Testis (tissue), 3 donors: ENCODE results near the gene TLX2. TPM values are rescaled to one million over a fixed set of nuclear protein-coding genes. Genes with fewer than 3 reads are reported as not detected.

Experiments
- DNase-seq: peaks from one replicate; pipeline ENCODE4 v3.0.0-alpha.2; 2019
- H3K27ac ChIP-seq, 2 donors: fragments of 200-600 bp; sonication (generic); one replicate each; pipeline ENCODE4 v1.5.1; 2019
- H3K27me3 ChIP-seq: fragments of 200-600 bp; sonication (generic); one replicate; pipeline ENCODE4 v1.5.1; 2019
- H3K36me3 ChIP-seq: fragments of 200-600 bp; sonication (generic); one replicate; pipeline ENCODE4 v1.5.1; 2017; ENCODE audit warnings: low read depth; ENCODE audit errors: missing control alignments
- H3K4me1 ChIP-seq: fragments of 200-600 bp; sonication (generic); one replicate; pipeline ENCODE4 v1.5.1; 2019
- H3K4me3 ChIP-seq, 2 donors: fragments of 200-600 bp; sonication (generic); one replicate each; pipeline ENCODE4 v1.5.1; 2017 to 2019
- H3K9me3 ChIP-seq: fragments of 200-600 bp; sonication (generic); one replicate; pipeline ENCODE4 v1.5.1; 2017
- POLR2A ChIP-seq: fragments of 450-650 bp; IDR thresholded peaks from one replicate; pipeline ENCODE4 v1.6.1; 2017; ENCODE audit warnings: antibody characterized with exemption, mild to moderate bottlenecking, moderate library complexity
- WGBS, 2 donors: methylation state at CpG; one replicate each; pipeline ENCODE4 v1.1.5; 2018; 5-methylcytosine and 5-hydroxymethylcytosine counted together
- intact Hi-C: fragments of 100-400 bp; cut with DNase I; formaldehyde crosslinking; loops from one replicate; pipeline ENCODE4 v1.15.1; 2023; ENCODE audit warnings: low total_unique reads
- polyA plus RNA-seq: library from polyadenylated mRNA; stranded (reverse); fragments of 350-450 nt; fragmentation: Illumina TruSeq; extraction: RNeasy Lipid Tissue Mini Kit (QIAGEN cat#74804); gene quantifications from one replicate; pipeline ENCODE4 v1.2.3, GENCODE V29; 2014; ENCODE audit warnings: low read depth, low replicate concordance; ENCODE audit not compliant: insufficient read depth
- total RNA-seq, 2 donors: library from RNA; depleted of rRNA; stranded (reverse); fragments of >200 nt; gene quantifications; one replicate each; pipeline ENCODE4 v1.2.3, GENCODE V29; 2016
- TF ChIP-seq, protein P1 (sequence below), 3 experiments: fragments of 450-650 bp in 2 of 3; fragments of 200-600 bp in 1 of 3; sonication (generic) in 1 of 3; IDR thresholded peaks; one replicate each; pipeline ENCODE4 v1.5.1; 2016 to 2019; ENCODE audit warnings: antibody characterized with exemption in 3 of 3, mild to moderate bottlenecking in 2 of 3, moderate library complexity in 1 of 3

Gene TLX2
- total and polyA plus RNA-seq, 3 donors from 2014 or later = 1.1 to 4.5 (median 1.3) TPM

DNA sequence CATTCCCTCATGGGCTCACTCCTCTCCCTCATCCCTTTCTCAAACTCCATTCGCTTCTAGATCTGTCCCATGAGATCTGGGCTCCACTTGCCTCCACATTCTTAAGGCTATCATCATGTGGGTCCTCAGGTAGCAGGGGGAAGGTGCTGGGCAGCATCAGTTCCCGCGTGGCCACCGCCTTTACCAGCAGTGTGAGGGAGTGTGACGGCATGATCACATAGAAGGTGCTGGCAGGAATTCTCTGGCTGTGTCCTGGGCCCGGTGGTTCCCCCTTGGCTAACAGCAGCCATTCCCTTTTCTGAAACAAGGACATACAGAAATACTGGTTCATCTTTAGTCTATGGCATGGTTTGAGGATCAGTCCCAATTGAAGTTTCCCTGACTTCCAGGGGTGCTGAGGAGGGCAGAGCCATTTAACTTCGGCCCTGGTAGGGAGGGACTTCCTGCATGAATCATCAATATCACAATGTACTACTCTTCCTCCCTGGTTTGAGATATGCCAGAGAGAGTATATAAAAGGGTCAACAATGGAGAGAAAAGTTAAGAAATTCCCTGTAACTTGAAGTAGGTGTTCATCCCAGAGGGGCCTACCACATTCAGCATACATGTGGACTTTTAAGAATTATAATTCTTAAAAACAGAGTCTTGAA, 48.0 kb downstream of the TLX2 start:
- no peaks in the 10 kb centered on the region for H3K9me3 ChIP-seq
- no peaks in the 10 kb centered on the region for H3K36me3 ChIP-seq
- DNase-seq = no peak
- no peaks in the 10 kb centered on the region for H3K27me3 ChIP-seq
- H3K27ac ChIP-seq = no peak overlapping the region
- H3K4me1 ChIP-seq = peaks cover 4% of the 10 kb centered on the region
- no peak overlapping the region for H3K4me3 ChIP-seq
- no peak for TF ChIP-seq POLR2A
- TF ChIP-seq, protein P1, sequence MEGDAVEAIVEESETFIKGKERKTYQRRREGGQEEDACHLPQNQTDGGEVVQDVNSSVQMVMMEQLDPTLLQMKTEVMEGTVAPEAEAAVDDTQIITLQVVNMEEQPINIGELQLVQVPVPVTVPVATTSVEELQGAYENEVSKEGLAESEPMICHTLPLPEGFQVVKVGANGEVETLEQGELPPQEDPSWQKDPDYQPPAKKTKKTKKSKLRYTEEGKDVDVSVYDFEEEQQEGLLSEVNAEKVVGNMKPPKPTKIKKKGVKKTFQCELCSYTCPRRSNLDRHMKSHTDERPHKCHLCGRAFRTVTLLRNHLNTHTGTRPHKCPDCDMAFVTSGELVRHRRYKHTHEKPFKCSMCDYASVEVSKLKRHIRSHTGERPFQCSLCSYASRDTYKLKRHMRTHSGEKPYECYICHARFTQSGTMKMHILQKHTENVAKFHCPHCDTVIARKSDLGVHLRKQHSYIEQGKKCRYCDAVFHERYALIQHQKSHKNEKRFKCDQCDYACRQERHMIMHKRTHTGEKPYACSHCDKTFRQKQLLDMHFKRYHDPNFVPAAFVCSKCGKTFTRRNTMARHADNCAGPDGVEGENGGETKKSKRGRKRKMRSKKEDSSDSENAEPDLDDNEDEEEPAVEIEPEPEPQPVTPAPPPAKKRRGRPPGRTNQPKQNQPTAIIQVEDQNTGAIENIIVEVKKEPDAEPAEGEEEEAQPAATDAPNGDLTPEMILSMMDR (IDR thresholded peaks at IDR 0.05) = no peak
- WGBS, 2 donors = 81 to 84% methylated on average over 7 of the region's 7 CpGs
- intact Hi-C loops = no loop called here

DNA sequence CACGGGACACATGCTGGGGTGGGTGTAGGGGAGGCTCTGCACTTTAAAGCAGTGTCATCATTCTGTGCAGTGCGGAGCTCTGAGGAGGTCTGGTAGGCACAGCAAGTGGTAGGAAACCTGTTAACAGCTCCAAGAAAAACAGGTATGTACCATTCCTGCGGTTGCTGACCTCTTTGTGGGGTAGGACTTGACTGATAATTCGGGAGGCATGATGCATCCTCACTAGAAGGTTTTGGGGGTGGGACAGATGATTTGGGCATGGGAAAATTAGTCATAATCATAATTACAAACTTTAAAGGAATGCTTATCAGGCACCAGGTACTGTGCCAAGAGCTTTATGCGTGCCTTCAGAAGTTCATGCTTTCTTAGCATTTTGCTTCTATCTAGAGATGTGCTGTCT, 50.0 kb downstream of the TLX2 start:
- no peak for DNase-seq
- Histone ChIP-seq H3K27me3 (no peaks in the 10 kb centered on the region), H3K4me1 (peaks cover 4% of the 10 kb centered on the region), H3K36me3 (no peaks in the 10 kb centered on the region), H3K27ac (no peak overlapping the region), H3K4me3 (no peak overlapping the region), H3K9me3 (no peaks in the 10 kb centered on the region)
- 73 to 85% methylated on average over 5 of the region's 5 CpGs for WGBS, 2 donors
- intact Hi-C loops = no loop called here
- TF ChIP-seq, protein P1 (IDR thresholded peaks at IDR 0.05) = no peak
- no peak for TF ChIP-seq POLR2A

GRCh38 chr2:74566076-74566753, 52.0 kb downstream of the TLX2 start:
- no peak for DNase-seq
- TF ChIP-seq, protein P1 (IDR thresholded peaks at IDR 0.05) = no peak
- TF ChIP-seq POLR2A = no peak
- no peaks in the 10 kb centered on the region for H3K36me3 ChIP-seq
- H3K4me3 ChIP-seq = no peak overlapping the region
- no peaks in the 10 kb centered on the region for H3K9me3 ChIP-seq
- H3K27ac ChIP-seq = no peak overlapping the region
- H3K4me1 ChIP-seq = no peaks in the 10 kb centered on the region
- 77 to 80% methylated on average over 7 of the region's 7 CpGs for WGBS, 2 donors
- no peaks in the 10 kb centered on the region for H3K27me3 ChIP-seq
- intact Hi-C loops = no loop called here

DNA sequence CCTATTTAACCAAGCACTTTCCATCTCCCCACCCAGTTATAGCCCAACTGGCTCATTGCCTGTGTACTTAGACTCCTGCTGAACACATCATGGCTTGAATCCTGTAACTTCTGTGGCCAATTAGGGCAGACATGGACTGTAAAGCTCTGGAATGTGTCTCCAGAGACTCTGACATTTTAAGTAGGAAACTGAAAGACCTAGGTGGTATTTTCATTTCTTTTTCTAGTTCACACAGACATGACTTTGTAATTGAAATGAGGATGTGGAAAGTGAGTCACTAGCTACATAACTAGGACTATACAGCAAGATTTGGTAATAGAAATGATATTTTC, 52.5 kb downstream of the TLX2 start:
- no peak overlapping the region for H3K27ac ChIP-seq
- no peak for DNase-seq
- intact Hi-C loops = no loop called here

More for the DNA sequence above, 52.5 kb downstream of the TLX2 start:
- no peaks in the 10 kb centered on the region for H3K27me3 ChIP-seq
- TF ChIP-seq, protein P1 (IDR thresholded peaks at IDR 0.05) = no peak
- no peak for TF ChIP-seq POLR2A
- no peak overlapping the region for H3K4me3 ChIP-seq
- H3K36me3 ChIP-seq = no peaks in the 10 kb centered on the region
- H3K9me3 ChIP-seq = no peaks in the 10 kb centered on the region
- no peaks in the 10 kb centered on the region for H3K4me1 ChIP-seq

Other genes with a start within 250 kb of the TLX2 start
- gene SLC4A5, start 171.0 kb upstream of the TLX2 start, total RNA-seq = 100 to 1,000 TPM; 113 to 188 TPM
- 40.3 TPM for gene SLC4A5, start 171.0 kb upstream of the TLX2 start, polyA plus RNA-seq
- gene DCTN1, start 134.1 kb upstream of the TLX2 start, total RNA-seq = 100 to 1,000 TPM; 321 to 403 TPM
- 277 TPM for gene DCTN1, start 134.1 kb upstream of the TLX2 start, polyA plus RNA-seq
- 10 to 100 TPM; 10.4 to 15.7 TPM for gene C2orf81, start 92.8 kb upstream of the TLX2 start, total RNA-seq
- 23.1 TPM for gene C2orf81, start 92.8 kb upstream of the TLX2 start, polyA plus RNA-seq
- 10 to 100 TPM; 27.5 to 31.7 TPM for gene WDR54, start 92.7 kb upstream of the TLX2 start, total RNA-seq
- 90.6 TPM for gene WDR54, start 92.7 kb upstream of the TLX2 start, polyA plus RNA-seq
- 10 to 100 TPM; 11.1 to 12.8 TPM for gene RTKN, start 72.5 kb upstream of the TLX2 start, total RNA-seq
- gene RTKN, start 72.5 kb upstream of the TLX2 start, polyA plus RNA-seq = 8.8 TPM
- 10 to 100 TPM; 23.1 to 27.9 TPM for gene INO80B, start 59.4 kb upstream of the TLX2 start, total RNA-seq
- 59.3 TPM for gene INO80B, start 59.4 kb upstream of the TLX2 start, polyA plus RNA-seq
- gene WBP1, start 56.0 kb upstream of the TLX2 start, total RNA-seq = 10 to 100 TPM; 73.8 to 84.3 TPM
- gene WBP1, start 56.0 kb upstream of the TLX2 start, polyA plus RNA-seq = 80.8 TPM
- gene MOGS, start 49.1 kb upstream of the TLX2 start, total RNA-seq = 10 to 100 TPM; 44.8 to 45.7 TPM
- 41.3 TPM for gene MOGS, start 49.1 kb upstream of the TLX2 start, polyA plus RNA-seq
- 10 to 100 TPM; 23.6 to 46.0 TPM for gene MRPL53, start 41.8 kb upstream of the TLX2 start, total RNA-seq
- 64.8 TPM for gene MRPL53, start 41.8 kb upstream of the TLX2 start, polyA plus RNA-seq
- 10 to 100 TPM; 29.4 to 30.2 TPM for gene CCDC142, start 31.5 kb upstream of the TLX2 start, total RNA-seq
- gene CCDC142, start 31.5 kb upstream of the TLX2 start, polyA plus RNA-seq = 15.5 TPM
- gene TTC31, start 31.4 kb upstream of the TLX2 start, total RNA-seq = 10 to 100 TPM; 30.1 to 36.2 TPM
- gene TTC31, start 31.4 kb upstream of the TLX2 start, polyA plus RNA-seq = 19.6 TPM
- gene LBX2, start 14.8 kb upstream of the TLX2 start, total RNA-seq = 1 to 10 TPM in 1 of 2 donors, not detected in 1; 1.4 TPM
- 0.33 TPM for gene LBX2, start 14.8 kb upstream of the TLX2 start, polyA plus RNA-seq
- gene PCGF1, start 6.8 kb upstream of the TLX2 start, total RNA-seq = 10 to 100 TPM; 17.0 to 20.1 TPM
- gene PCGF1, start 6.8 kb upstream of the TLX2 start, polyA plus RNA-seq = 25.3 TPM
- under 1 TPM in 1 of 2 donors, not detected in 1; 0.43 TPM for gene DQX1, start 11.8 kb downstream of the TLX2 start, total RNA-seq
- 0.86 TPM for gene DQX1, start 11.8 kb downstream of the TLX2 start, polyA plus RNA-seq
- 100 to 1,000 TPM; 141 to 169 TPM for gene AUP1, start 15.3 kb downstream of the TLX2 start, total RNA-seq
- 107 TPM for gene AUP1, start 15.3 kb downstream of the TLX2 start, polyA plus RNA-seq
- 10 to 100 TPM; 36.5 to 46.8 TPM for gene HTRA2, start 15.5 kb downstream of the TLX2 start, total RNA-seq
- gene HTRA2, start 15.5 kb downstream of the TLX2 start, polyA plus RNA-seq = 45.8 TPM
- 10 to 100 TPM; 13.1 to 15.2 TPM for gene LOXL3, start 39.5 kb downstream of the TLX2 start, total RNA-seq
- 10.5 TPM for gene LOXL3, start 39.5 kb downstream of the TLX2 start, polyA plus RNA-seq
- gene DOK1, start 40.3 kb downstream of the TLX2 start, total RNA-seq = 10 to 100 TPM; 11.2 to 19.3 TPM
- gene DOK1, start 40.3 kb downstream of the TLX2 start, polyA plus RNA-seq = 9.3 TPM
- 10 to 100 TPM; 11.7 to 14.0 TPM for gene M1AP, start 133.9 kb downstream of the TLX2 start, total RNA-seq
- 21.4 TPM for gene M1AP, start 133.9 kb downstream of the TLX2 start, polyA plus RNA-seq
- 10 to 100 TPM; 13.3 to 14.3 TPM for gene SEMA4F, start 139.8 kb downstream of the TLX2 start, total RNA-seq
- gene SEMA4F, start 139.8 kb downstream of the TLX2 start, polyA plus RNA-seq = 9.1 TPM